ENCODE results near the gene CNP. TPM values are rescaled to one million over a fixed set of nuclear protein-coding genes. Genes with fewer than 3 reads are reported as not detected.

The CNP gene
- total RNA-seq, 2 experiments from 2014 or later = 66.6 to 68.0 TPM

DNA sequence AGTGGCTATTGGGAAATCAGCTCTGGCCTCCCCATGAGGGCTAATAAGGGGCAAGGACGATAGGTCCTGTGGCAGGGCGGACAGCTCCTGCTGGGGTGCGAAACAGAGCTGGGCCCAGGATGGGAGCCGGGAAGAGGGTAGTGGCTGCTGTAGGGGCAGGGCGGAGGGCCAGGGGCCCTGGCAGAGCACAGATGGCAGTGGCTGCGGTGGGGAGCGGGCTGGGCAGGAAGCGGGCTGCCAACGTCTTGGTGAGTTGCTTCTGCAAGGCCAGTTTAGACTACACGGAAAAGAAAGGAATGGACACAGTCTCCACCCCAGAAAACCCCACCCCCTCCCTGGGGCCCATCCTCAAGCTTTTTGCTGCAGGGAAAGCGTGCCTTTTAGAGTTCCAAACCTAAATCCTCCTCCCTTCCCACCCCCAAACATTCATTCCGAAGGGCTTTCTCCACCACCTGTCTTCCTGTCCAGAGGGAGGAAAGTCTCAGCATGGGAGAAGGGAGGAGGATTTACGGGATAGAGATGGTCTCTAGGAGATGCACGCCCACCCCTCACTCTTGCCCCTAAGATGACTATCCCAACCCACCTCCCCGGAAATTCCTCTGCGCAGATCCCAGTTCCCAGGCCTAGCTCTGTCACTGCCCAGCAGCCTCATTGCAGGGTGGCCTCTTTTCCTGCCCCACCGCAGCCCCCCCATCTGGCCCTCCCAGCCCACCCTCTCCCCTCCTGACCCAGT is 60.4 kb downstream of the CNP start:
- intact Hi-C loops (cut with micrococcal nuclease) = loop anchor here (5.0 kb wide), 1 partner anchor 40 kb away; no protein-coding TSS in a partner anchor
- no peaks in the 10 kb centered on the region for H3K27me3 Mint-ChIP-seq
- H3K9me3 Mint-ChIP-seq = no peaks in the 10 kb centered on the region
- no peak overlapping the region for H3K4me3 Mint-ChIP-seq
- H3K4me1 Mint-ChIP-seq (ENCODE audit: low read depth) = peaks cover 9% of the 10 kb centered on the region
- H3K36me3 Mint-ChIP-seq = peaks cover 8% of the 10 kb centered on the region
- H3K27ac Mint-ChIP-seq = no peak overlapping the region
- ChIA-PET POLR2A (interaction anchor here (1.0 to 1.7 kb wide), 3 partner anchors 9 to 86 kb away, joined by 3 to 4 read pairs (median 4); partner anchors contain the start of genes DHX58 and DNAJC7), CTCF (interaction anchor here (0.7 to 13.7 kb wide), 6 partner anchors 11 to 87 kb away, joined by 3 to 211 read pairs (median 14); partner anchors contain the start of genes DHX58, DNAJC7, KAT2A and ZNF385C)
- no peak for DNase-seq

Other genes starting within 250 kb of the CNP start
- gene HAP1, start 232.2 kb upstream of the CNP start, total RNA-seq = not detected
- under 1 TPM; 0.12 to 0.29 TPM for gene JUP, start 180.1 kb upstream of the CNP start, total RNA-seq
- gene P3H4, start 154.8 kb upstream of the CNP start, total RNA-seq = 1 to 10 TPM; 2.5 to 2.9 TPM
- gene FKBP10, start 153.8 kb upstream of the CNP start, total RNA-seq = 1 to 10 TPM in 1 of 2 experiments, under 1 TPM in 1; 0.76 to 1.4 TPM
- 10 to 100 TPM; 29.0 to 29.5 TPM for gene NT5C3B, start 130.6 kb upstream of the CNP start, total RNA-seq
- gene KLHL10, start 129.0 kb upstream of the CNP start, total RNA-seq = under 1 TPM; 0.12 to 0.29 TPM
- 10 to 100 TPM; 23.6 to 25.2 TPM for gene KLHL11, start 101.4 kb upstream of the CNP start, total RNA-seq
- gene ACLY, start 47.8 kb upstream of the CNP start, total RNA-seq = 100 to 1,000 TPM; 186 to 203 TPM
- gene ODAD4, start 36.2 kb upstream of the CNP start, total RNA-seq = 1 to 10 TPM in 1 of 2 experiments, under 1 TPM in 1; 0.77 to 1.4 TPM
- 10 to 100 TPM; 79.7 to 80.9 TPM for gene DNAJC7, start 50.6 kb downstream of the CNP start, total RNA-seq
- gene NKIRAS2, start 53.3 kb downstream of the CNP start, total RNA-seq = 10 to 100 TPM; 15.6 to 16.1 TPM
- gene C17orf113, start 83.8 kb downstream of the CNP start, total RNA-seq = under 1 TPM; 0.15 to 0.26 TPM
- under 1 TPM in 1 of 2 experiments, not detected in 1; 0.10 TPM for gene ZNF385C, start 131.7 kb downstream of the CNP start, total RNA-seq
- gene DHX58, start 145.9 kb downstream of the CNP start, total RNA-seq = 10 to 100 TPM; 38.1 to 38.4 TPM
- gene KAT2A, start 154.6 kb downstream of the CNP start, total RNA-seq = 10 to 100 TPM; 38.6 to 41.0 TPM
- not detected for gene HSPB9, start 156.0 kb downstream of the CNP start, total RNA-seq
- gene RAB5C, start 188.2 kb downstream of the CNP start, total RNA-seq = 10 to 100 TPM; 47.8 to 52.4 TPM
- under 1 TPM; 0.39 to 0.40 TPM for gene KCNH4, start 214.3 kb downstream of the CNP start, total RNA-seq
- not detected for gene HCRT, start 218.7 kb downstream of the CNP start, total RNA-seq
- 10 to 100 TPM; 13.1 to 13.5 TPM for gene GHDC, start 227.7 kb downstream of the CNP start, total RNA-seq

Data from activated CD4-positive, alpha-beta memory T cell treated with anti-CD3 and anti-CD28 coated beads for 36 hours (primary cell).